Measurements from ENCODE around the gene ISX. TPM values are rescaled to one million over a fixed set of nuclear protein-coding genes. Genes with fewer than 3 reads are reported as not detected.
A peak's percentile ranks its signal among the peaks of the same experiment; 100 is the strongest.

Gene ISX
- total RNA-seq, 1 experiment from 2014 or later, result 5.6 TPM

DNA sequence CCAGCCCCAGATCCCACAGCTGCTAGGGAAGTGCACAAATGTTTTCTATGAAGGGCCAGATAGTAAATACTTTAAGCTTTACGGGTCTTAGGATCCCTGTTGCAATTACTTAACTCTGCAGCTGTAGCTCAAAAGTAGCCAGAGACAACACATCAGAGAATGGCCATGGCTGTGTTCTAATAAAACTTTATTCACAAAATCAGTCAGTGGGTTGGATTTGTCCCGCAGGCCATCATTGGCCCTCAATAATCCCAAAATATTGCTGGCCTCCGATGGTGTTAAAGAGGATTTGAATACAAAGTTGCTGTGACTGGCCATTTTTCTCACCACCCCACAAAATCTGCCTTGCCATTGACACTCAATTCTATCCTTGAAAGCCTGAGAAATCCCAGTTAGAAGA is 49.6 kb downstream of the ISX start:
- no peaks in the 10 kb centered on the region for H3K27me3 Mint-ChIP-seq (ENCODE audit: insufficient read depth, unreplicated experiment)
- Histone ChIP-seq H3K4me3 (ENCODE audit: low read depth, low read length) (no peak overlapping the region), H3K9me3 (no peaks in the 10 kb centered on the region), H3K27me3 (replicated peaks; ENCODE audit: control insufficient read depth, insufficient read depth, low read length) (no peaks in the 10 kb centered on the region), H3K36me3 (ENCODE audit: control insufficient read depth, insufficient read depth, low read length) (no peaks in the 10 kb centered on the region), H3K4me1 (no peaks in the 10 kb centered on the region)
- no peaks in the 10 kb centered on the region for H3K9me3 Mint-ChIP-seq (ENCODE audit: unreplicated experiment)
- BruUV-seq (replicated peaks), result no TSS peak
- H3K36me3 Mint-ChIP-seq (ENCODE audit: insufficient read depth, unreplicated experiment), result no peaks in the 10 kb centered on the region
- no peak overlapping the region for H3K4me3 Mint-ChIP-seq (ENCODE audit: unreplicated experiment)
- POLR2A ChIA-PET, result no interaction called here
- TF ChIP-seq, protein P1, sequence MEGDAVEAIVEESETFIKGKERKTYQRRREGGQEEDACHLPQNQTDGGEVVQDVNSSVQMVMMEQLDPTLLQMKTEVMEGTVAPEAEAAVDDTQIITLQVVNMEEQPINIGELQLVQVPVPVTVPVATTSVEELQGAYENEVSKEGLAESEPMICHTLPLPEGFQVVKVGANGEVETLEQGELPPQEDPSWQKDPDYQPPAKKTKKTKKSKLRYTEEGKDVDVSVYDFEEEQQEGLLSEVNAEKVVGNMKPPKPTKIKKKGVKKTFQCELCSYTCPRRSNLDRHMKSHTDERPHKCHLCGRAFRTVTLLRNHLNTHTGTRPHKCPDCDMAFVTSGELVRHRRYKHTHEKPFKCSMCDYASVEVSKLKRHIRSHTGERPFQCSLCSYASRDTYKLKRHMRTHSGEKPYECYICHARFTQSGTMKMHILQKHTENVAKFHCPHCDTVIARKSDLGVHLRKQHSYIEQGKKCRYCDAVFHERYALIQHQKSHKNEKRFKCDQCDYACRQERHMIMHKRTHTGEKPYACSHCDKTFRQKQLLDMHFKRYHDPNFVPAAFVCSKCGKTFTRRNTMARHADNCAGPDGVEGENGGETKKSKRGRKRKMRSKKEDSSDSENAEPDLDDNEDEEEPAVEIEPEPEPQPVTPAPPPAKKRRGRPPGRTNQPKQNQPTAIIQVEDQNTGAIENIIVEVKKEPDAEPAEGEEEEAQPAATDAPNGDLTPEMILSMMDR (IDR thresholded peaks at IDR 0.05; ENCODE audit: insufficient read depth in 1 of 2, low read depth in 1 of 2, low read length in 1 of 2, severe bottlenecking in 1 of 2, unreplicated experiment in 1 of 2), result no peak
- no peak overlapping the region for H3K27ac Mint-ChIP-seq (ENCODE audit: unreplicated experiment)
- no peaks in the 10 kb centered on the region for H3K4me1 Mint-ChIP-seq (ENCODE audit: low read depth, unreplicated experiment)
- DNase-seq, result no peak
- CTCF ChIA-PET, result no interaction called here
- intact Hi-C loops (cut with micrococcal nuclease; ENCODE audit: unreplicated experiment), result no loop called here

- CTCF ChIA-PET, result interaction anchor here (0.9 kb wide), 1 partner anchor 34 kb away, joined by 3 read pairs; no protein-coding TSS in a partner anchor
- no TSS peak for BruUV-seq (replicated peaks)
- intact Hi-C loops (cut with micrococcal nuclease; ENCODE audit: unreplicated experiment), result no loop called here
These were observed 50.3 kb downstream of the ISX start for GRCh38 chr22:35116269-35116668.

GRCh38 chr22:35116817-35117216 is 50.9 kb downstream of the ISX start:
- Histone ChIP-seq H3K27me3 (replicated peaks; ENCODE audit: control insufficient read depth, insufficient read depth, low read length) (no peaks in the 10 kb centered on the region), H3K36me3 (ENCODE audit: control insufficient read depth, insufficient read depth, low read length) (no peaks in the 10 kb centered on the region), H3K4me3 (ENCODE audit: low read depth, low read length) (no peak overlapping the region), H3K9me3 (no peaks in the 10 kb centered on the region), H3K4me1 (no peaks in the 10 kb centered on the region)
- TF ChIP-seq, protein P1 (IDR thresholded peaks at IDR 0.05; ENCODE audit: insufficient read depth in 1 of 2, low read depth in 1 of 2, low read length in 1 of 2, severe bottlenecking in 1 of 2, unreplicated experiment in 1 of 2), result no peak
- CTCF ChIA-PET, result interaction anchor here (0.9 kb wide), 1 partner anchor 34 kb away, joined by 3 read pairs; no protein-coding TSS in a partner anchor
- H3K4me3 Mint-ChIP-seq (ENCODE audit: unreplicated experiment), result no peak overlapping the region
- no peaks in the 10 kb centered on the region for H3K4me1 Mint-ChIP-seq (ENCODE audit: low read depth, unreplicated experiment)
- POLR2A ChIA-PET, result no interaction called here
- no peaks in the 10 kb centered on the region for H3K9me3 Mint-ChIP-seq (ENCODE audit: unreplicated experiment)
- peak in 1 of 2 experiments; percentile 51 for DNase-seq
- intact Hi-C loops (cut with micrococcal nuclease; ENCODE audit: unreplicated experiment), result no loop called here
- no peaks in the 10 kb centered on the region for H3K27me3 Mint-ChIP-seq (ENCODE audit: insufficient read depth, unreplicated experiment)
- BruUV-seq (replicated peaks), result no TSS peak
- no peak overlapping the region for H3K27ac Mint-ChIP-seq (ENCODE audit: unreplicated experiment)
- H3K36me3 Mint-ChIP-seq (ENCODE audit: insufficient read depth, unreplicated experiment), result no peaks in the 10 kb centered on the region

More at GRCh38 chr22:35116269-35116668, 50.3 kb downstream of the ISX start:
- Mint-ChIP-seq H3K36me3 (ENCODE audit: insufficient read depth, unreplicated experiment) (no peaks in the 10 kb centered on the region), H3K9me3 (ENCODE audit: unreplicated experiment) (no peaks in the 10 kb centered on the region), H3K4me1 (ENCODE audit: low read depth, unreplicated experiment) (no peaks in the 10 kb centered on the region), H3K27me3 (ENCODE audit: insufficient read depth, unreplicated experiment) (no peaks in the 10 kb centered on the region), H3K4me3 (ENCODE audit: unreplicated experiment) (no peak overlapping the region), H3K27ac (ENCODE audit: unreplicated experiment) (no peak overlapping the region)
- Histone ChIP-seq H3K27me3 (replicated peaks; ENCODE audit: control insufficient read depth, insufficient read depth, low read length) (no peaks in the 10 kb centered on the region), H3K4me3 (ENCODE audit: low read depth, low read length) (no peak overlapping the region), H3K36me3 (ENCODE audit: control insufficient read depth, insufficient read depth, low read length) (no peaks in the 10 kb centered on the region), H3K9me3 (no peaks in the 10 kb centered on the region), H3K4me1 (no peaks in the 10 kb centered on the region)
- POLR2A ChIA-PET, result no interaction called here
- DNase-seq, result no peak
- TF ChIP-seq, protein P1 (IDR thresholded peaks at IDR 0.05; ENCODE audit: insufficient read depth in 1 of 2, low read depth in 1 of 2, low read length in 1 of 2, severe bottlenecking in 1 of 2, unreplicated experiment in 1 of 2), result no peak

Data from Caco-2 (cell line).